NCI-H69 (cell line): ENCODE data around the gene SMAD2.
A peak's percentile ranks its signal among the peaks of the same experiment; 100 is the strongest.
"Not testable (repeated sequence)": the region's sequence is repeated elsewhere in the genome, so short reads cannot be mapped to it uniquely, and the experiment has no call there.

Experiments
- DNase-seq: peaks from one replicate; lab custom pipeline; 2025; lab: John Stamatoyannopoulos, UW

The SMAD2 gene

GRCh38 chr18:47794725-47795433 lies 135.6 kb downstream of the SMAD2 start:
- no peak for DNase-seq

GRCh38 chr18:47793609-47794008 lies 136.8 kb downstream of the SMAD2 start:
- DNase-seq, result no peak

- DNase-seq, result no peak
These were observed 138.9 kb downstream of the SMAD2 start for GRCh38 chr18:47791461-47791985.

GRCh38 chr18:47790036-47790435 lies 140.4 kb downstream of the SMAD2 start:
- no peak for DNase-seq

GRCh38 chr18:47788621-47789020 lies 141.8 kb downstream of the SMAD2 start:
- DNase-seq, result no peak

GRCh38 chr18:47781561-47781960 lies 148.9 kb downstream of the SMAD2 start:
- no peak for DNase-seq

DNA sequence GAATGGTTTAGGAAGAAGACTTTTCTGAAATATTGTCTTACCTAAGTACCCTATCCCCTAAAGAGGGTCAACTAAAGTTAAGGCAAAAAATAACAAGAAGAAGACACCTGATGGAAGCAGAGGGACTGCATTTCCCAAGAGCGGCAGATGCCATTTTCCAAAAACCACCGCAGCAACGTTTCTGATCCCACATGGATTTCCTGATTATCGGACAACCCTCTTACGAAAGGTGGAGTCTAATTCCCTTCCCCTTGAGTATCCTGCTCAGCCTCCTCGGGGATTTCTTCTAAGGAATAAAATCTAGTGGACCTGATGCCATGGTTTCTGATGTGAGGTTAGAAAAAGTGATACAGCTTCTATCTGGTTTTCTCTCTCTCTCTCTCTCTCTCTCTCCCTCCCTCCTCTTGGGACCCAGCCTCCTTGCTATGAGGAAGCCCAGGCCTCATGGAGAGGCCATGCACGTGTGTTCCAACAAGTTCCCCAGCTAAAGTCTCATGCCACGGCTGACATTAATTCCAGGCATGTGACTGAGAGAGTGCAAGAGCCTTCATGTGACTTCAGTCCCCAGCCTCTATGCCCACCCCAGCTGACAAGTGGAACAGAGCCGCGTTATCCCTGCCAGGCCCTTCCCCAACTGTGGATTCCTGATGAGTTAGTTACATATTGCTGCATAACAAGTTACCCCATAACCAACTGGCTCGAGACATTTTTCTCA lies 150.3 kb downstream of the SMAD2 start:
- no peak for DNase-seq

DNA sequence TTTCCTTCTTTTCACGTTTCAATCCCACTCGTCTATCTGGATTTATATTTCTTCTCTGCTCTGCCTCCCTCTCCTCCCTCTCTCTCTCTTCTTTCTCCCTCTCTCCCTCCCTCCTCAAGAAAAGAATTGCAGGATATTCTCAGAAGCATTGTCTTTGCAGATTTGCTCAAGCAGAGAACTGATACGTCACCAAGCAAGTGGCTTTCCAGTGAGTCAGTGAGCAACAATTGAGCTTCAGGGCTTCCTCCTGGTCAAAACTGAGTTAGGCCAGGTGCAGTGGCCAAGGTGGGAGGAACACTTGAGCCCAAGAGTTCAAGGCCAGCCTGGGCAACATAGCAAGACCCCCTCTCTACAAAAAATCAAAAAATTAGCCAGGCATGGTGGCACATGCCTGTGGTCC lies 151.1 kb downstream of the SMAD2 start:
- no peak for DNase-seq

DNA sequence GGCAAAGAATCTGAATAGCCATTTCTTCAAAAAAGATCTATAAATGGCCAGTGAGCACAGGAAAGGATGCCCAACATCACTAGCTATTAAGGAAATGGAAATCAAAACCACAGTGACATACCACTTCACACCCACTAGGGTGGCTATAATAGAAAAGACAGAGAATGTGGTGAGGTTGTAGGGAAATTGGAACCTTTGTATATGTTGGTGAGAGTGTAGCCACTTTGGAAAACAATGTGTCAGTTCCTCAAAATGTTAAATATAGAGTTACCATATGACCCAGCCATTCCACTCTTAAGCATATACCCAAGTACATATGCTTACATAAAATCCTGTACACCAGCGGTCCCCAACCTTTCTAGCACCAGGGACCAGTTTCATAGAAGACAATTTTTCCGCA lies 152.8 kb downstream of the SMAD2 start:
- DNase-seq, result no peak

DNA sequence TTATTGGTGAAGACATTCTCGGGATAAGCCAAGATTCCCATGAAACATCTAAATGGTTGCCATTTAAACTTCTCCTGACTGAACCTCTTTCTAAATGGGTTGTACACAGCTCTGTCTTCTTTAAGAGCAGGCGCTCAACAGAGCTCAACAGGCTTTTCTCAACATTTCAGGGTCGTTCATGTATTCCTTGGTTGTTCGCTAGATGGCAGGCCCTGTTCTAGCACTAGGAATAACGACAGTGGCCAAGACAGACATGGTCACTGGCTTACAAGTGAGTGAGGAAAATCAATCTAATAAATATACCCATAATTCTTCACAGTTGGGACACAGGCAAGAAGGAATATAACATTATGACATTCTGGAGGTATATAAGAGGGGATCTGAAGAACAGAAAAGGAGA lies 154.5 kb downstream of the SMAD2 start:
- DNase-seq, result peak; percentile 57

DNA sequence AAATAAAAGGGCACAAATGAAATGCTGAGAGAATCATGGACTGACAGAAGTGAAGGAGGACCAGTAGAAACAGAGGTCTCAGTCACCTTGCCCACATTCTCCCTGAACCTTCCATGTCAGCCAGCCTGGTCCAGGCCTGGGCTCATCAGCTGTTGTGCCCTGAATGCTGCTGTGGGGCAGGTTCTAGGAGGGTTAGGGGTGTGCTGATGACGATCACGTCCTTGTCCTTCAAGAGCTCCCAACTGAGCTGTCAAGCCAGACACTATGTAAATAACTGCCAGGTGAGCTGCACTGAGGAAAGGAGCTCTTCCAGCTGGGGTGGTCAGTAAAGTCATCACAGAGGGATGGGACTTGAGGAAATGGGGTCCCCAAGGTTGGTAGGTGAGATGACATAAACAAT lies 156.5 kb downstream of the SMAD2 start:
- no peak for DNase-seq

DNA sequence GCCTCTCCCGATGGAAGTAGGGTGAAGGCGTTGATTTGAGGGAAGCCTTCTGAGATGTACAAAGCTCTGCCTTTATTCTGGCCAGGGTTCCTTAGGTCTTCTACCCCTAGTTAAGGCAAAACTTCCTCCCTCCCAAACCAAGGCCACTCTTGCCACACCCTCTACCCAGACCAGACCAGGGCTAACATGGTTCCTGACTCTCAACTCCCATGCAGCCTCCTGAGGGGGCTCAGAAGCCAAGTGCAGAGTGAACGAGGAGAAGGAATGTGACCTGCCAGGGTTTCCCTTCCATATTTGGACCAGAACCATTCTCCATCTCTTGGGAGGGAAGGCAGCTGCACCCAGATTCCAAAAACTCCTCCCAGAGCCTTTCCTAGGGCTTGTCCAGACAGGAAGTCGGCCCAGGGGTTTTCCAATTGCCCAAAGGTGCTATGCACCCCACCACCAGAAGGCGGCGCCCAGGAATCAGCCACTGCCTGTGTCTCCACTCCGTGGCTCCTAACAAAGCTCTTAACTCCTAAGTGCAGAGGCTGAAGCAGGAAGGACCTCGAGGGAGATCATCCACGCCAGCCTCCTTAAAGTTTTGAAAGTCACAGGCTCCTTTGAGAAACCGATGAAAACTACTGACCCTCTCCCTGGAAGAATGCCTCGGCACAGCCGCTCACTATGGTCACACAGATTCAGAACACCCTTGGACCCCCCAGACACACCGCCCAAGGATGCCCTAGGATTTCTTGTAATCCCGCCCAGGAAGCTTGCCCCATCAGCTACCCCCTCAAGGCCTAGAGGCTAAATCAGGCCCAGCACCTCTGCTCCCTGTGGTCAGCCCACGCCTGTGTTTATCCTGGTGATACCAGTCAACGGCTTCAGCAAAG lies 157.8 kb downstream of the SMAD2 start:
- peak; percentile 90 for DNase-seq

- DNase-seq, result no peak
These were observed 158.5 kb downstream of the SMAD2 start for GRCh38 chr18:47771922-47772321.

DNA sequence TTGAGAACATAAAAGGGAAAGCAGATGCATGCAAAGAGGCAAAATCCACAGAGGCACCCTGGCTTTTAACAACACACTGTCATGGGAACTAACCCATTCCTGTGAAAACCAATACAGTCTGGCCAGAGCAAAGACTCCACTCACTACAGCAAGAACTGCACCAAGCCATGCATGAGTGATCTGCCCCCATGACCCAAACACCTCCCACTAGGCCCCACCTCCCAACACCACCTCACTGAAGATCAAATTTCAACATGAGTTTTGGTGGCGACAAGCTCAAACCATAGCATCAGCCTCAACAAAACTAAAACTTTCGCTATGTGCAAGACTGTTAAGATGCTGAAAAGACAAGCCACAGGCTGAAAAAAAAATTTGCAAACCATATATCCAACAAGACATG lies 162.8 kb downstream of the SMAD2 start:
- no peak for DNase-seq

GRCh38 chr18:47767198-47767597 lies 163.3 kb downstream of the SMAD2 start:
- not testable (repeated sequence) for DNase-seq
